PC-3 (cell line): Measurements from ENCODE around the gene ACTR10.

Source experiments
- CTCF ChIP-seq: fragments of 300-600 bp; sonication (generic); conservative IDR thresholded peaks from 2 replicates; pipeline ENCODE4 v1.5.1; 2017; ENCODE audit warnings: antibody characterized with exemption, low read depth, mild to moderate bottlenecking, low read length
- EZH2 ChIP-seq: fragments of 300-600 bp; sonication (generic); IDR thresholded peaks from one replicate; pipeline ENCODE4 v1.6.1; 2017; ENCODE audit warnings: antibody characterized with exemption, mild to moderate bottlenecking, low read length; ENCODE audit not compliant: unreplicated experiment

- TF ChIP-seq CTCF (no peak; the same call in 1 of the 2 replicates), EZH2 (no peak)
Observed at GRCh38 chr14:58152014-58152857, 47.7 kb upstream of the ACTR10 start, which contains the start of gene ARMH4.
